HEK293T (cell line): Measurements from ENCODE around the gene UNC45A.

Experiments
- SP1 ChIP-seq: fragments of 450-650 bp; IDR thresholded peaks from 2 replicates; pipeline ENCODE4 v1.6.1; 2017
- SUZ12 ChIP-seq: fragments of 450-650 bp; IDR thresholded peaks from 2 replicates; pipeline ENCODE4 v1.6.1; 2016; ENCODE audit warnings: mild to moderate bottlenecking
- TARDBP ChIP-seq: fragments of 450-650 bp; IDR thresholded peaks from 2 replicates; pipeline ENCODE4 v1.6.1; 2016

- TF ChIP-seq SP1, result no peak
- TF ChIP-seq TARDBP, result no peak
- no peak for TF ChIP-seq SUZ12
Observed at GRCh38 chr15:90907838-90908507, 27.1 kb upstream of the UNC45A start.
